Activated CD4-positive, CD25-positive, alpha-beta regulatory T cell treated with anti-CD3 and anti-CD28 coated beads, Interleukin-2, amount 50 U/mL, for 16 hours (primary cell): ENCODE results near the gene FGF4.
"Not testable (repeated sequence)": the region's sequence is repeated elsewhere in the genome, so short reads cannot be mapped to it uniquely, and the experiment has no call there.

Source experiments
- DNase-seq: peaks from one replicate; pipeline ENCODE4 v3.0.0-alpha.2; 2020; ENCODE audit warnings: low read depth, low spot score

Gene FGF4

GRCh38 chr11:69773626-69774353 lies 1.4 kb downstream of the FGF4 start:
- DNase-seq = no peak

- DNase-seq = no peak
Measured at GRCh38 chr11:69771466-69771865, 3.7 kb downstream of the FGF4 start.

- DNase-seq = no peak
Measured at GRCh38 chr11:69770540-69770939, 4.6 kb downstream of the FGF4 start.

GRCh38 chr11:69765498-69765995 lies 9.6 kb downstream of the FGF4 start:
- DNase-seq = no peak

- not testable (repeated sequence) for DNase-seq
Measured at GRCh38 chr11:69764918-69765317, 10.2 kb downstream of the FGF4 start.

GRCh38 chr11:69760319-69760718 lies 14.8 kb downstream of the FGF4 start:
- no peak for DNase-seq

GRCh38 chr11:69752890-69753289 lies 22.3 kb downstream of the FGF4 start:
- no peak for DNase-seq

GRCh38 chr11:69750875-69751597 lies 24.1 kb downstream of the FGF4 start:
- DNase-seq = no peak

GRCh38 chr11:69750108-69750850 lies 24.9 kb downstream of the FGF4 start:
- DNase-seq = no peak

- DNase-seq = no peak
Measured at GRCh38 chr11:69748637-69749036, 26.5 kb downstream of the FGF4 start.

- DNase-seq = no peak
Measured at GRCh38 chr11:69746752-69747742, 28.1 kb downstream of the FGF4 start.

GRCh38 chr11:69746140-69746539 lies 29.0 kb downstream of the FGF4 start:
- no peak for DNase-seq

- no peak for DNase-seq
Measured at GRCh38 chr11:69745201-69745600, 29.9 kb downstream of the FGF4 start.

- DNase-seq = no peak
Measured at GRCh38 chr11:69744435-69744834, 30.7 kb downstream of the FGF4 start.

- no peak for DNase-seq
Measured at GRCh38 chr11:69734841-69735240, 40.3 kb downstream of the FGF4 start.

- no peak for DNase-seq
Measured at GRCh38 chr11:69734367-69734766, 40.8 kb downstream of the FGF4 start.

- DNase-seq = no peak
Measured at GRCh38 chr11:69732910-69733309, 42.2 kb downstream of the FGF4 start.

GRCh38 chr11:69731110-69731509 lies 44.0 kb downstream of the FGF4 start:
- no peak for DNase-seq

GRCh38 chr11:69730500-69730899 lies 44.6 kb downstream of the FGF4 start:
- DNase-seq = no peak

GRCh38 chr11:69729252-69729651 lies 45.9 kb downstream of the FGF4 start:
- DNase-seq = no peak

- no peak for DNase-seq
Measured at GRCh38 chr11:69727266-69727665, 47.9 kb downstream of the FGF4 start.
